Kidney glomerular epithelial cell (primary cell): ENCODE data around the gene ARHGEF39.
A peak's percentile ranks its signal among the peaks of the same experiment; 100 is the strongest.

Experiments
- DNase-seq: peaks from one replicate; lab custom pipeline; 2025; lab: John Stamatoyannopoulos, UW

ARHGEF39 gene

GRCh38 chr9:35664531-35665470, at the start of gene ARHGEF39:
TSS of gene ARHGEF39 (minus strand) at chr9:35665195. CDS start at chr9:35665169, 26 bp downstream.
- DNase-seq = peak; percentile 75

DNA sequence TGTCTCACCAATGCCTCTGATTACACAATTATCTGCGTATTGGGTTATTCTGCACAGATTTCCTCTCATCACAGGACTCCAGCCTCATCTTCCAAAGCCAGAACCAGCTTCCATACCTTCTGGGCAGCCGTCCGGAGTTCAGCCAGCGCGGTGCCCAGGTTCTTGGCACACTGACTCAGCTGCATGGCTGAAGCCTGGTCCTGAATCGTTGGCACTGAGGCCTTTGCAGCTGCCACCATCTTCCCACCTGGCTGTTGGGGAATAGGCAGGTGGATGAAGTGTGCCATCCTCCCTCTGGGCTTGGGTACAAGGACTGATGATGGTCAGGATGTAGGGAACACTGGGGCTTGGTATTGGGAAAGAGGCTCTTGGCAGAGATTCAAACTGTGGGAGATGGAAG, 49.1 kb upstream of the ARHGEF39 start:
- no peak for DNase-seq

DNA sequence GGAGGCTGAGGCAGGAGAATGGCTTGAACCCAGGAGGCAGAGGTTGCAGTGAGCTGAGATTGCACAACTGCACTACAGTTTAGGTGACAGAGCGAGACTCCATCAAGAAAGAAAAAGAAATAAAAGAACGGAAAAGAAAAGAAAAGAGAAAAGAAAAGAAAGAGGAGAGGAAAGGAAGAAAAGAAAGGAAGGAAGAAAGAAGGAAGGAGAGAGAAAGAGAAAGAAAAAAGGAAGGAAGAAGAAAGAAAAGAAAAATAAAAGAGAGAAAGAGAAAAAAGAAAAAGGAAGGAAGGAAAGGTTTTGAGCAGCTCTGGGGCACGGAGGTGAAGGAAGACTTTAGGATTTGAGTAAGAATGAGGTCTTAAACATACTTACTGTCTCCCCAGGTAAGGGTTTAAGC, 48.6 kb upstream of the ARHGEF39 start:
- DNase-seq = no peak

GRCh38 chr9:35712762-35713400, 47.9 kb upstream of the ARHGEF39 start:
- DNase-seq = no peak

DNA sequence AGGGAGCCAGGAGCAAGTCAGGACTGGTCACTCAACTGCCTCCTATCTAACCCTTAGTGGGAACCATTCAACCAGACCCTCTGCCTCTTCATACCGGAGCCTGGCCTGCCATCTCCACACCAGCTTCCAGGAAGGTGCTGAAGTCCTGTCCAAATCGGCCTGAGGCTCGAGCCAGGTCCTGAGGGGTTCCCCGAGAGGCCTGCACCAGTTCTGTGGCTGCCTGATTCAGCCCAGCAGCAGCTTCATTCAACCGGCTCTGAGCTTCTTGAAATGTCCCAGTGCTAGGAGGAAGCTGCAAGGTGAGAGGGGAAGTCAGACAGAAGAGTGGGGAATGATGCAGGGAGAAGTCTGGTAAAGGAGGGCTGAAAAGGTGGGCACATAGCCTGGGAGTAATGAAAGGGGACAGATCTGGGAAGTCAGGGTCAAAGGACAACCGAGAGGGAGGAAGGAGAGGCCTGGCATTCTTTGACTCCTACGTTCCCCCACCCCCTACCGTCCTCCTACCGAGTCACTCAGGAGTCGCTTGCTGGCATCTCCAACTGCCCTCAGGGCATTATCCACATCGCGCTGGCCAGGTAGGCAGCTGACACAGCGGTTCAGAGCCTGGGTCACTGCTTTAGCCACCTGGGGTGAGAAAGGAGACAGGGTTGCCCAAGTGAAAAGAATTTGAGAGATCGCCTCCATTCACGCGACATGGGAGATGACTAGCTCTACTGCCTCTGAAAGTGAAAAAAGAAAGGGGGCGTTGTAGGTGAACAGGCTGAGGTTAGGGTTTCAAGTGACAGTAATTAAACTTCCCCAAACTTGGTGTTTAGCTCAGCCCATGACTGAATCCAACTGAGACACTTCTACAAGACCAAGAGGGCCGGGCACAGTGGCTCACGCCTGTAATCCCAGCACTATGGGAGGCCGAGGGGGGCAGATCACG, 46.8 kb upstream of the ARHGEF39 start:
- DNase-seq = no peak

- DNase-seq = no peak
These were observed 46.0 kb upstream of the ARHGEF39 start for GRCh38 chr9:35710818-35711500.

- no peak for DNase-seq
These were observed 43.2 kb upstream of the ARHGEF39 start for GRCh38 chr9:35708146-35708545.

- DNase-seq = no peak
These were observed 42.0 kb upstream of the ARHGEF39 start for GRCh38 chr9:35706951-35707350.

DNA sequence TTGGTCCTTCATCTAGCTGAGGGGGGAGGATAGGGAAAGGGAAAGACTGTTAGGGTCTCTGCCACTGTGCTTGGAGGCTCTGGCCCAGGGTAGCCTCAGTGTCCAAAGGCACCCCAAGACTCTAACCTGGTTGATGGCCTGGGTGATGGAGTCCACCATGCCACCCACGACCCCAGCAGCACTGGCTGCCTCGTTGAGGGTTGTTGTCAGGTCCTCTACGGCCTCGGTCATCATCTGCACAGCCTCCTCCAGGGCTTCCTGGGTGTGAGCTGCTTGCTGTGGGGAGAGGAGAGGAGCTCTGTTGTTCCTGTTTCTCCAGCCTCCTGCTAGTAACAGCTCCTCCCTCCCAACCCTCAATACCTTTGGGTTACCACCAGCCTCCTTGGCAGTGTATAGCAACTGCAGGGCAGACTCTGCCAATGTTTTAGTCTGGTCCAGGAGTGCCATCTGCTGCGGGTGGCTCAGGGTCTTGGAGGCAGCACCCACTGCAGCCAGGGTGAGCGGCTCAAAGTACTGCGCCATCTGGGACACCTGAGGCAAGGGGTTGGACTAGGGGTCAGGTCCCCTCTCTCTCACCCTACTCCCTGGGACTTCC, 40.9 kb upstream of the ARHGEF39 start:
- no peak for DNase-seq

- no peak for DNase-seq
These were observed 40.4 kb upstream of the ARHGEF39 start for GRCh38 chr9:35705372-35705771.

DNA sequence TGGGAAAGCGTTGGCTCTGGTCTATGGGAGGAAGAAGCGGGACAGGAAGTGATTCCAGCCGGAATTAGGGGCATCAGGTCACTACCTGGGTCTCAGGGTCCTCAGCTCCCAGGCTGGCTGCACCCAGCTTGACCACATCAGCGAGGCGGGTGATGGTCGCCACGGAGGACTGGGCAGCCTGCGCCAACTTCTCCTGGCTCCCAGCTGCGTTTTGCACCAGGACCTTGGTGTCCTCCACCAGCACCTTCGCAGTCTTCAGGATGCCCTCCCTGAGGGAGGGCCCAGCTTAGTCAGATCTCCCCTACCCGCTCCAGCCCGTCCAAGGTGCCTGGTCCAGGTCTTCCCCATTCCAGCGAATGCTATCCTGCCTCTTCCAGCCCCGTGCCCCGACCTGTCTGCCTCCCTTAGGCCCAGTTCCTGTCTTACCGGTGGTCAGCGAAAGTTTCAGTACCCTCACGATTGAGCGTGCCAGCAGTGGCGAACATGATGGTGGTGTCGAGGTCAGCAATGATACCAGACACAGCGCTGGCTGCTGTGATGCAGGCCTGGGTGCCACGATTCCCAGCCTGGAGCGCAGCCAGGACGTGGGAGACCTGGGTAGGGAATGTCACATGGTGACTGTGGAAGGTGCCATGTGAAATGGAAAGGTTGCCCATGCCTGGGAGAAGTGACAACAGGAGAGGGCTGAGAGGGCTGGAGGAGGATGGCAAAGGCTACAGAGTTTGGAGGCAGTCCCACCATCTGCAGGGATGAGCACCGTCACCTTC, 39.1 kb upstream of the ARHGEF39 start:
- DNase-seq = no peak

GRCh38 chr9:35702696-35703095, 37.7 kb upstream of the ARHGEF39 start:
- DNase-seq = no peak

- no peak for DNase-seq
These were observed 35.9 kb upstream of the ARHGEF39 start for GRCh38 chr9:35700942-35701341.

- no peak for DNase-seq
These were observed 35.0 kb upstream of the ARHGEF39 start for GRCh38 chr9:35700031-35700430.

- no peak for DNase-seq
These were observed 33.2 kb upstream of the ARHGEF39 start for GRCh38 chr9:35698231-35698630.

GRCh38 chr9:35697486-35697885, 32.5 kb upstream of the ARHGEF39 start:
- DNase-seq = no peak

GRCh38 chr9:35696520-35697215, 31.7 kb upstream of the ARHGEF39 start:
- DNase-seq = no peak

DNA sequence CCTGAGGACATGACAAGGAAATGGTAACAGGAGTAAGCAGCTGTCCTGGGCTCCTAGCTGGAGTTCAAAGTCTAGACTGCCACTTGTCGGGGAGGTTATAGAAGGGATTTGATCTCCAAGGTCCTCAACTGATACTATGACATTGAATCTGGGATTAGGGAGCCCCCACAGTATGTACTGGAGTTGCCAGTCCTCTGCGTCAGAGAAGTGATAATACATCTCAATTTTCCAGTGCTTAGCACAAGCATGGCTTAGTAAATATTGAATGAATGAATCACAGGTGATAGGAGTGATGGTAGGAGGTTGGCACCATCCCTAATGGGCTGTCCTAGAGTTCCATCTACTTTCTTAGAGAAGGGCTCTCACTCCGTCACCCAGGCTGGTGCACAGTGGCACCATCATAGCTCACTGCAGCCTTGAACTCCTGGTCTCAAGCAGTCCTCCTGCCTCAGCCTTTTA, 31.0 kb upstream of the ARHGEF39 start:
- no peak for DNase-seq

- no peak for DNase-seq
These were observed 26.8 kb upstream of the ARHGEF39 start for GRCh38 chr9:35691757-35692301.

GRCh38 chr9:35691334-35691650, 26.3 kb upstream of the ARHGEF39 start:
- no peak for DNase-seq
